KOPT-K1 (cell line): ENCODE measurements around the gene PABPN1.
"Not testable (repeated sequence)": the region's sequence is repeated elsewhere in the genome, so short reads cannot be mapped to it uniquely, and the experiment has no call there.

Experiments used
- H3K27ac ChIP-seq: fragments of 200-600 bp; sonication (generic); 2 replicates; pipeline ENCODE4 v1.5.1; 2016; ENCODE audit warnings: antibody characterized with exemption, mild to moderate bottlenecking, low read depth, low read length; ENCODE audit not compliant: poor library complexity, severe bottlenecking
- H3K36me3 ChIP-seq: fragments of 200-600 bp; sonication (generic); 2 replicates; pipeline ENCODE4 v1.5.1; 2017; ENCODE audit warnings: antibody characterized with exemption, mild to moderate bottlenecking, low read length, moderate library complexity; ENCODE audit not compliant: insufficient read depth
- H3K9me3 ChIP-seq: fragments of 200-600 bp; sonication (generic); 2 replicates; pipeline ENCODE4 v1.5.1; 2017; ENCODE audit warnings: antibody characterized with exemption, low read length, mild to moderate bottlenecking; ENCODE audit not compliant: insufficient read depth, poor library complexity, severe bottlenecking

The PABPN1 gene

GRCh38 chr14:23316300-23316699 lies 5.0 kb upstream of the PABPN1 start:
- H3K9me3 ChIP-seq = no peaks in the 10 kb centered on the region
- H3K27ac ChIP-seq = no peak overlapping the region
- no peaks in the 10 kb centered on the region for H3K36me3 ChIP-seq

GRCh38 chr14:23319746-23320583 lies 1.3 kb upstream of the PABPN1 start:
- Histone ChIP-seq H3K9me3 (no peaks in the 10 kb centered on the region), H3K27ac (peak overlapping the region; percentile 75), H3K36me3 (peaks cover 24% of the 10 kb centered on the region)

DNA sequence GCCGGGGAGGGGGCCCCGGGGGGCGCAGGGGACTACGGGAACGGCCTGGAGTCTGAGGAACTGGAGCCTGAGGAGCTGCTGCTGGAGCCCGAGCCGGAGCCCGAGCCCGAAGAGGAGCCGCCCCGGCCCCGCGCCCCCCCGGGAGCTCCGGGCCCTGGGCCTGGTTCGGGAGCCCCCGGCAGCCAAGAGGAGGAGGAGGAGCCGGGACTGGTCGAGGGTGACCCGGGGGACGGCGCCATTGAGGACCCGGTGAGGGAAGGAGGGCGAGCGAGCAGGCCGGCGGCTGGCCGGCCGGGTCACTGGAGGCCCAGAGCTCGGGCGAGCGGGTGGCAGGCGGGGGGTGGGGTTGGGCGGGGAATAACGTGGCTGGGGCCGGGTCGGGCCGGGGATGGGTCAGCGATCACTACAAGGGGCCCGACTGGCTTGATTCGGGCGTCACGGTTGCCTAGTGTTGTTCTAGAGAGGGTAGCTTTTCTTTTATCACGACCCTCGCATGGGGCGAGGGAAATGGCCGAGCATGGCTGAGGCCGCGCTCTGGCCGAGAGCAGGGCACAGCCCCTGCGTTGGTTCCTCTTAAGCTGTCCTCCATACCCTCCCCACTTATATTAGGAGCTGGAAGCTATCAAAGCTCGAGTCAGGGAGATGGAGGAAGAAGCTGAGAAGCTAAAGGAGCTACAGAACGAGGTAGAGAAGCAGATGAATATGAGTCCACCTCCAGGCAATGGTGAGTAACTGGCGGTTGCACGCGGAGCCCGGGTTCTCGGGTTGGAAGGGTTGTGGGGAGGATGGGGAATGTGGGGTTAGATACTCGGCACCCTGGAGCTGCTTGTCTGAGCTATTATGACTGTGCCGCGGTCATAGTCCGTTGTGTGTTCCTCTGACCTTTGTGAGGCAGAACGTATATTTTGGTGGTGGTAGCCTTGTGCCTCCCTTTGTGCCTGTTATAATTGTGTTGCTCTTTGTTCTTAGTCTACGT lies 603 bp downstream of the PABPN1 start:
- peak overlapping the region; percentile 74 for H3K27ac ChIP-seq
- no peaks in the 10 kb centered on the region for H3K9me3 ChIP-seq
- peaks cover 43% of the 10 kb centered on the region for H3K36me3 ChIP-seq

DNA sequence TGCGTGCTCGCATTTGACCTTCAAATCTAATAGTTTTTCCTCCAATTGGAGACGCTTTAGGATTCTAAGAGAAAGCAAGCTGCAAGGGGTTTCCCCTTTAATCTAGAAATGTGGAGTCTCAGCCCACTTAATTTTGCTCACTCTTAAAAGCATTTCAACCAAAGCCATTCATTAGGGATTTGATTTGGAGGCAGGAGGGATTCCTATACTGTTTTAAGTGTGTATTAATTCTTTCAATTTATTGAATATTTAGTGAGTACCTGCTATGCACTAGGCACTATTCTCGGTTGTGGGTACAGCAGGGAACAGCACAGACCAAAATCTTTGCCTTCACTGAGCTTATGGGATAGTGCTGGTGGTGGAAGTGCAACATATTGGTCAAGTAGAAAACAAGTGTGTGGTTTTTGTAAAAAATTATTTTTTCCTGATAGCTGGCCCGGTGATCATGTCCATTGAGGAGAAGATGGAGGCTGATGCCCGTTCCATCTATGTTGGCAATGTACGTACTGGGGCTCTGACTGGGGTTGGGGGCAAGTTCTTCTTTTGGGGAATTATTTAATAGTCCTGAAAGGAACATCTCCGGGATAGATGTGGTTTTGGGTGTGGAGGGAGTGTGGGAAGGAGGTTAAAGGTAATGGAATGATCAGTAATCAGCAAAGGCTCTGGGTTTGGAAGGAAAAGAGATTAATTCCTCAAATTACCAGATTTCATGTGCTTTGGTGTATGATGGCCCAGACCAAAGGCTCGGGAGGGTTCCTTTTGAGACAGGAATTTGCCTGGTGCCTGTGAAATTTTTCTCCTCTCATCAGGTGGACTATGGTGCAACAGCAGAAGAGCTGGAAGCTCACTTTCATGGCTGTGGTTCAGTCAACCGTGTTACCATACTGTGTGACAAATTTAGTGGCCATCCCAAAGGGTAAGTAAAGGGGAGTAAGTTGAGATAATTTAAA lies 1.6 kb downstream of the PABPN1 start:
- no peaks in the 10 kb centered on the region for H3K9me3 ChIP-seq
- H3K27ac ChIP-seq = peak overlapping the region; percentile 74
- peaks cover 46% of the 10 kb centered on the region for H3K36me3 ChIP-seq

GRCh38 chr14:23323838-23324454 lies 2.7 kb downstream of the PABPN1 start:
- Histone ChIP-seq H3K27ac (no peak overlapping the region), H3K36me3 (peaks cover 46% of the 10 kb centered on the region), H3K9me3 (no peaks in the 10 kb centered on the region)

DNA sequence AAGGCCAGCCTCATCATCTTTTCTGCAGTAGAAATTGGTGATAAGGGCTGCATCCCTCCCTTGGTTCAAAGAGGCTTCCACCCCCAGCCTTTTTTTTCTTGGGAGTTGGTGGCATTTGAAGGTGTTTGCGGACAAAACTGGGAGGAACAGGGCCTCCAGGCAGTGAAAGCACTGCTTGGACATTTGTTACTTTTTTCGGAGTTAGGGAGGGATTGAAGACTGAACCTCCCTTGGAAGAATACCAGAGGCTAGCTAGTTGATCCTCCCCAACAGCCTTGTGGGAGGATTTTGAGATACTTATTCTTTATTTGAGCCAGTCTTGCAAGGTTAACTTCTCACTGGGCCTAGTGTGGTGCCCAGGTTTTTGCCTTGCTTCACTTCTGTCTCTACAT lies 3.2 kb downstream of the PABPN1 start:
- H3K9me3 ChIP-seq = no peaks in the 10 kb centered on the region
- peaks cover 46% of the 10 kb centered on the region for H3K36me3 ChIP-seq
- H3K27ac ChIP-seq = no peak overlapping the region

DNA sequence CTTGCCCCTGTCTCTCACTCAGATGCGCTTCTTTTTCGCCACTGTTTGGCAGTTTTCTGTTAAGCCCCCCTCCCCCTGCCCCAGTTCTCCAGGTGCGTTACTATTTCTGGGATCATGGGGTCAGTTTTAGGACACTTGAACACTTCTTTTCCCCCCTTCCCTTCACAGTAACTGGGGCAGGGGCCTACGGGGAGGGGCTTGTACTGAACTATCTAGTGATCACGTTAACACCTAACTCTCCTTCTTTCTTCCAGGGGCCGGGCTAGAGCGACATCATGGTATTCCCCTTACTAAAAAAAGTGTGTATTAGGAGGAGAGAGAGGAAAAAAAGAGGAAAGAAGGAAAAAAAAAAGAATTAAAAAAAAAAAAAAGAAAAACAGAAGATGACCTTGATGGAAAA lies 3.7 kb downstream of the PABPN1 start:
- no peak overlapping the region for H3K27ac ChIP-seq
- H3K36me3 ChIP-seq = peaks cover 46% of the 10 kb centered on the region

DNA sequence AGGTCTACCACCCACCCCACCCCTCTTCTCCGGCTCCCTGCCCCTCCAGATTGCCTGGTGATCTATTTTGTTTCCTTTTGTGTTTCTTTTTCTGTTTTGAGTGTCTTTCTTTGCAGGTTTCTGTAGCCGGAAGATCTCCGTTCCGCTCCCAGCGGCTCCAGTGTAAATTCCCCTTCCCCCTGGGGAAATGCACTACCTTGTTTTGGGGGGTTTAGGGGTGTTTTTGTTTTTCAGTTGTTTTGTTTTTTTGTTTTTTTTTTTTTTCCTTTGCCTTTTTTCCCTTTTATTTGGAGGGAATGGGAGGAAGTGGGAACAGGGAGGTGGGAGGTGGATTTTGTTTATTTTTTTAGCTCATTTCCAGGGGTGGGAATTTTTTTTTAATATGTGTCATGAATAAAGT lies 4.5 kb downstream of the PABPN1 start:
- H3K9me3 ChIP-seq, H3K27ac ChIP-seq: not testable (repeated sequence)
- H3K36me3 ChIP-seq = peaks cover 46% of the 10 kb centered on the region

More for the DNA sequence above, 3.7 kb downstream of the PABPN1 start:
- H3K9me3 ChIP-seq = no peaks in the 10 kb centered on the region

- peaks cover 46% of the 10 kb centered on the region for H3K36me3 ChIP-seq
- no peaks in the 10 kb centered on the region for H3K9me3 ChIP-seq
- no peak overlapping the region for H3K27ac ChIP-seq
Measured at GRCh38 chr14:23326491-23327332, 5.5 kb downstream of the PABPN1 start.

DNA sequence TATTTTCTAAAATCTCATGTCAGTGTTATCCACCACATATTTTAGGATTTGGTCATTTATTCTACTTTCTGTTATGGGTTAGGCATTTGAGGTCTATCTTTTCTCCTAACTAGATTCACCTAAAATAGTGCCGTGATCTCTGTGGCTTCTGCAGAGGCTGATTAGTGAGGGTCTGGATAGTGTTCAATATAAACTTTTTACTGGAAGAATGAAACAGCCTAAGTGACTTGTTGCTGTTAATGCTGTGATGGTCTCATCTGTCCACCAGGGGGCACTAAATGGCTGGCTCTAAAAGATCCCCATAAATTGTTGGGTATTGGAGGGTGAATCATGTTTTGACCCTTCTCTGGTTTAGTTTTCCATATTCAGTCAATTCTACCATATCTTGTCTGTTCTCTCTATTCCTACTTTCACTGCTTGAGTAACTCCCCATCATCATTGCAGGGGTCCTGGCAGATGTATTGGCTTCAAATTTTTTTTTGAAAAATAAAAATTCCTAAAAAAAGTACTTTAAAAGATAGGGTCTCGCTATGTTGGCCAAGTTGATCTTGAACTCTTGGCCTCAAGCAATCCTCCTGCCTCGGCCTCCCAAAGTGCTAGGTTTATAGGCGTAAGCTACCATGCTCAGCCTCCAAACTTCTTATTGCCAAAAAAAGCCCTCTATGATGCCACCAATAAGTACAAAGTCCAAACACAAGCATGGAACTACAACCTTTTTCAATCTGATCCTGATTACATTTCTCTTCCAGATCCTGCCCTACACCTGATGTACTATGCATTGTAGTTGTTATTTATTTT lies 6.9 kb downstream of the PABPN1 start:
- H3K27ac ChIP-seq = no peak overlapping the region
- peaks cover 41% of the 10 kb centered on the region for H3K36me3 ChIP-seq
- no peaks in the 10 kb centered on the region for H3K9me3 ChIP-seq

DNA sequence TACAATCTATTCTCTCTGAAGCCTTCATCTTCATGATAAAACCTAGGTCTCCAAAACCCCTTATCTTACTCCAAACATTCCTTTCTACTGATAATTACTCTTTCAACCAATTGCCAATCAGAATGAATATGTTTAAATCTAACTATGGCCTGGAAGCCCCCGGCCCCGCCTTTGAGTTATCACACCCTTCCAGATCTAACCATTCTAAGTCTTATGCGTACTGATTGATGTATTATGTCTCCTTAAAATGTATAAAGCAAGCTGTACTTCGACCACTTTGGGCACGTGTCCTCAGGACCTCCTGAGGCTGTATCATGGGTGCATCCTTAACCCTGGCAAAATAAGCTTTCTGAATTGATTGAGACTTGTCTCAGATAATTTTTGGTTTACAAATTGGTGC lies 14.4 kb downstream of the PABPN1 start:
- Histone ChIP-seq H3K27ac (no peak overlapping the region), H3K9me3 (peaks cover 26% of the 10 kb centered on the region), H3K36me3 (no peaks in the 10 kb centered on the region)

- Histone ChIP-seq H3K27ac (no peak overlapping the region), H3K36me3 (no peaks in the 10 kb centered on the region), H3K9me3 (peaks cover 38% of the 10 kb centered on the region)
Measured at GRCh38 chr14:23339506-23340268, 18.4 kb downstream of the PABPN1 start.
